T follicular helper cell (primary cell): ENCODE measurements around the gene AFAP1.

Experiments used
- DNase-seq: peaks from one replicate; pipeline ENCODE4 v3.0.0-alpha.2; 2020; ENCODE audit warnings: low read depth

The AFAP1 gene

DNA sequence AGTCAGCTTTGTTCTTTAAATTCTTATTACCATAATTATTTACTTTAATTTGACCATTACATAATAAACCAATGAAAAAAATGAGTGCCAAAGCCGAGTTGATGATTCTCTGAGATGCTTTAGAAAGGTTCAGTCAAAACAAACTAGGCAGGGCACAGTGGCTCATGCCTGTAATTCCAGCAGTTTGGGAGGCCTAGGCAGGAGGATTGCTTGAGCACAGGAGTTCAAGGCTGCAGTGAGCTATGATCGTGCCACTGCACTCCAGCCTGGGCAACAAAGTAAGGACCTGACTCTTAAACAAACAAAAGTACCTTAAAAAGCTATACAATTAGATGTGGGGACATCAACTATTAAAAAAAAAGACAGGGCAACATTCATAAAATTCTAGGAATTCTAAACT, 75.0 kb downstream of the AFAP1 start:
- no peak for DNase-seq

DNA sequence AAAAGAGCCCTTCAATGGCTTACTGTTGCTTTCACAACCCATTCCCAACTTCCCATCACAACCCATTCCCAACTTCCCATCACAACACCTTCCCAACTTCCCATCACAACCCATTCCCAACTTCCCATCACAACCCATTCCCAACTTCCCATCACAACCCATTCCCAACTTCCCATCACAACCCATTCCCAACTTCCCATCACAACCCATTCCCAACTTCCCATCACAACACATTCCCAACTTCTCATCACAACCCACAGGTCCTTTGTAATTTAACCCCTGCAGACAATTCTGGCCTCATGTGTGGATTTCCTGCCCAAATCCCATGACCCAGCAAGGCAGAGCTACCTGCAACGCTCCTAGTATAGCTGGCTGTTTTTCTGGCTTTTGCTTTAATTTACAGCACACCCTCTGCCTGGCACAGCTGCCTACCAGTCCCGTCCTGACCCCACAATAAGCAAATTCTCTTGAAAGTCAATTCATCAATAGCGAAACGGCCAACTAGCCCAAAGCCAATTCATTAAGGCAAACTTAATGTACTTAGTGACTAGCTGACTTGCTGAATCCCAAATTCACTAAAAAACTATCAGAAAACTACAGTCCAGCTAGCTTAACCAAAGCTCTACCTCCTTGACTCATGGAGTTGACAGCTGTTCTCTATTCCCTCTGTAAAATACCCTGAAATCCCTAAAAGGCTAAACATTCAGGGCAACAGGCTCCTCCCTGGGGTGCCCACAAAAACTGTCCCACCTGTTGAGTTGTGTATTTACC, 75.6 kb downstream of the AFAP1 start:
- no peak for DNase-seq

DNA sequence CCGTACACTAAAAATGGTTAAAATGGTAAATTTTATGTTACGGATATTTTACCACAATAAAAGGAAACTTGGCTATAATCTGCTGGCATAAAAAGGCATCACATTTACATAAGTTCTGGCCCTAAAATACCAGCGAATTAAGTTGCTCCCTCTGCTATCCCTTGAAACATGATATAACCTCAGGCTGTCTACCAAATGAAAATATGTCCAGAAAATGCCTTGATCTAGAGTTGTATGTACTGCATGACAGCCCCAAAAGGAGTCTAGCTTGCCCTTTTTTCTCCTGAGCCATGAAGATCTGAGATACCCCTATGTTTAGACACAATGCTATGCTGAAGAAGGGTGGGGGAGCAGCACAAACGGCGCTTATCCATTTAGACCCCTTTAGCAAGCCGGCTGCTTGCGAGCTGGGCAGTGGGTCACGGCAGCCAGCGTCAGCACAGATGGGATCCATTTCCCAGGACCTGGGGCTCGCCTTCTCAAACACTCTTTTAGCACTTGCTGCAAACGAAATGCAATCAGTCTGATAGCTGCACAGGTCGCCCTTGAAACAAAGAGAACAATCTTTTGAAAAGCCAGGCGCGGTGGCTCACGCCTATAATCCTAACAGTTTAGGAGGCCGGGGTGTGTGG, 77.0 kb downstream of the AFAP1 start:
- DNase-seq, result no peak

DNA sequence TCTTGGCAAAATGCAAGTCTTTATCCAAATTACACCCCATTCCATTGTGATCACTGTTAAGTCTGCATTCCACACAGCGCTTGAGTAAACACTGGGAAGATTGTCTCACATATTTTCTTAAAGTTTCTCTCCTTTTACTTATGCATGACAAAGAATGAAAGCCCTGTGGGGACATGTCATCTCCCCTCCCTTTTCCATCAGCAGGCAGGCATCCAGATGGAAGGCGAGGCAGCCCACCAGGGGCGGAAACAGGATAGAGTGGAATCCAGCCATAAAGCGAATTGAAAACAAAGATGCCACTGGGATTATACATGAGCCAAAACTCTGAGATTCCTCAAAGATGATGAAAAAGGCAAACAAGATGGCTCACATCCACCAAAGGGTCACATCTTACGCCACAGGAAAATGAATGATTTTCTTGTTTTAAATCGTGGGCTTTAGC, 78.2 kb downstream of the AFAP1 start:
- no peak for DNase-seq

DNA sequence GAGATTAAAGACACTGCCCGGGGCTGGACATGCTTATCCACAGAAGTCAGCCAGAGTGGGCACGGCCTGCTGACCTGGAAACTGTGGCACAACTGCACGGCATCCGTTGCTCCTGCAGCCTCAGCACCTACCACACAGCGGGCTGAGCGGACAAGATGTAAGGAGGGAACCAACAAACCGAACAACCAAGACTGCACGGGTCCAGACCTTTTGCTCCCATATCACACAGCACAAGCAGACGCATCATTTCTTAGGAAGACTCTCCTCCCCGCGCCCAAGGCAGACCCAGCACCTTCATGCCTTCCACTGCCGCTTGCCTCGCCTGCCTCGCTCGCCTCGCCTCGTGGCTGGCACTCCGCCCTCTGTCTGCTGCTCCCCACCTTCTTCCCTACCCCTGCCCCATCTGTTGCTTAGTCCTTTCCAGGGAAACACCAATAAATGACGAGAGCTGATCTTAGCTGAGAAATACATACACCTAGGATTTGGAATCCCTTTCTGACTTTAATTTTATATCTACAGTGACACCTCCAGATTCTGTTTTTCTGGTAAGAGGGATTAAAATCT, 79.0 kb downstream of the AFAP1 start:
- no peak for DNase-seq

DNA sequence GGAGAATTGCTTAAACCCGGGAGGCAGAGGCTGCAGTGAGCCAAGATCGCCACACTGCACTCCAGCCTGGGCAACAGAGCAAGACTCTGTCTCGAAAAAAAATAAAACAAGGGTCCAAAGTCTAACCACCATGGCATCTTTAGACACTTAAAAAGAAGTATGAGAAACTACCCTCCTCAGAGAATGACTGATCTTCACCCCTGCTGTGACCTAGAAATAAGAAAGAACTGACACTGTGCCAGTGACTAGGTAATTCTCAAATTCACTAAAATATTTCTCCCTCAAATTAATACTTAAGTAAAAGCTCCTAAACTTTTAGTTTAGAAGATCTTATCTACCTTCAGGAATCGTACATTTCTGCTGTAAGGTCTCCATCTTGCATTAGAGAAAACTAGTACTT, 80.3 kb downstream of the AFAP1 start:
- DNase-seq, result no peak

DNA sequence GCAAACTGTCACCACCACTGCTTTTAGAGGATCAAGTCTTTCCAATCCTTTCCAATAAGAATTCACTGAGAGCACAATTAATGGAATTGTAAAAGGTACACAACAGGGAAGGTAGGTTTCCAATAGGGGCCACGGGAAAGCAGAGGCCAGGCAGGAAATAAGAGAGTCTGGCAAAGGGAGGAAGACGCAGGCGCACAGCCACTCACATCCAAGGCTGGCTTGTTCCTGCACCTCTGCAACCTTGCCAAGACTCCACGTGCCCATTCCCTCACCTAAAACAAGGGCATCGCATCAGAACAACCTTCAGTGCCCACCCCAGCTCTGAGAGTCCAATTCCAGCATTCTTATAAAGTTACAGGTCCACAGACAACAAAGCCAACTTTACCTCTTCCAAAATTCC, 81.2 kb downstream of the AFAP1 start:
- no peak for DNase-seq

DNA sequence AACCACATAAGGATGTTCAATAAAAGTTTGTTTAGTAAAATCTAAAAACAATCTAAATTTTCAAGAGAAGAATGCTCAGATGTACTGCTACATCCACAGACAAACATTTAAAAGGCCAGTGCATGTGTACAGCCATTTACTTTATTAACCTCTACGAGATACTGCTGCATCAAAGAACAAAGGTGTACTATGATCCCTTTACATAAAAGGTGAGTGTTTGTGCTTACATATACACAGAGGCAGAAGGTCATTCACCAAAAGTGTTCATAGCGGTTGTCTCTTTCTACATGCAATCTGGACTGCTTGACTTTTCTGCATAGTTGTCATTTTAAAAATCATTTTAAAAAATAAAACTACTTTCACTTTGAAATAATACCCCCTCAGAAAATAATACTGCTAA, 81.7 kb downstream of the AFAP1 start:
- DNase-seq, result no peak

DNA sequence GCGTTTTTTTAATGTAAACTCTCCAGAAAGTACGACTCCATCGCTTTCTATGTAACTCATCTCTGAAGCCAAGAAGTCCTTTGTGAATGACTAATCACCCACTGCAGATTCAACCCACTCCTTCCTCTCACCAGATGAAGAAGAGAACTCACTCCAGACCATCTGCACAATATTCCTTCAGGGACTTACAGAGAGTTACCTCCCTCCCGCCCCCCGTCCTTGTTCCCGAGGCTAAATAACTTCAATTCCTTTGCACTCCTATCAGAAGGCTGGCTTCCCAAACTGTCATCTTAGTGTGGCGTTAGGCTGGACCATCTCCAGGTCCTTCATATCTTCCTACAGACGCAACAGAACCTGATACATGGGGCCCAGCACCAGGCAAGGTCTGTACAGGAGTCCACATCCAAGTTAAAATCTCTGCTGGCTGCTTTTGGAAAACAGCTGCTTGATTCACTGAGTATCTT, 82.4 kb downstream of the AFAP1 start:
- DNase-seq, result no peak

DNA sequence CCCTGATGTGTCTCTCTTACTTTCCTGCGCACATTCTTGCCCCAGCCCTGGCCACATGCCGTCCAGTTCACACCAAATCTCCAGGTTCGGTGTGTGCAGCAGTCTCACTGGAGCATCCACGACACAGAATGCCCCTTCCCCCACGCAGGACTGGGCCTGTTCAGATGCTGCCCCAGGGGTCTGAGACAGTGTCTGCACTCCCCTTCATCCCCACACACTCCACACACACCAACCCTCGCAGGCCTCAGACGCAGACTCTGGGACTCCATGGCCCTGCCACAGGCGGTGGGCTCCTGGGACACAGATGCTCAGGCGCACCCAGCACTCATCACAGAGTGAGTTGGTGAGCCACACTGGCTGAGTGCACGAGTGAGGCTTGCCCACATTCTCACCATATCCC, 83.9 kb downstream of the AFAP1 start:
- DNase-seq, result no peak

DNA sequence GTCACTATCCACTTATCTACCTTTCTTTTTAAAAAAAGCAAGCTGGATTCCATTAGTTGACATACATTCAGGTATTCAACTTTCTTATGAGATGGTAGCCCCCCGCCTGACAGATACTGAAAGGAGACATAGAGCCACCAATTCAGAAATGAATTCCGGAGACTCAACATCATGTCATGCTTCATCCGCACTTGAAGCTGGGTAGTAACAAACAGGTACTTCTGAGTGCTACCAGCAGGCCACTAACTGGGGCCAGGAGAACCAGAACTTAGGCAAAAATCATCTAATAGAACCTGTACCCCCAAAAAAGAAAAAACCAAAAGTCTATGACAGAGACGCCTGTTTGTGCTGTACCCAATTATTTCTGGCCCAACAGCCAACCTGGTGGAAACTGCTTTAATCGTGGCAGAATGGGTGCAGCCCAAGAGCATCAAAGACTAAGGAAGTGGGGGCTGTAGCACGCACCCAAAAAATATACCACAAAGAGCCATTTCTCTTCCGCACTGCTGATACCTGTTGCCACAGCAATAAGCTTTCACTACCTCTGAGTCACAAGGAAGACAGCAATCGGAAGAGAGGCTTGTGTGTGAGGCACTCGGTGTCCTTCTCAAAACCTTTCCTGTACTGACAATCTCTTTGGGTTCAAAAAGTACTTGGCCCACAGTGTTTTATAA, 84.8 kb downstream of the AFAP1 start:
- DNase-seq, result peak; percentile 63

DNA sequence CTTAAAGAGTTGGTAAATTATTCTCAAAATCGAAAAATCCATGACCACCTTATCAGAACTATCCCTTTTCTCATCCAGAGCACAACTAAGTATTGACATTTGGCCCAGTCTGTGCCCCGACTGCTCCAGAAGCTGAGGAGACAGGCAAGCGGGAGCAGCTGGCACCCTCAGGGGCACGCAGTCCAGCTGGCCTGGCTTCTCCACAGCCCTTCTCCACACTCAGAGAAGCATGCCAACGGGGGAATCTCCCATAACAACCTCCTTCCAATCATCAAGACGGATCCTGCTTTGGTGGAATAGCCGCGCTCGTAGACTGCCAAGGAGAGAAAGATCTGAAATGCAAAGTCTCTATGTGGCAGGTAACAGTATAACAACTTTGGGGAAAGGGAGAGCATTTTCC, 85.4 kb downstream of the AFAP1 start:
- DNase-seq, result no peak

DNA sequence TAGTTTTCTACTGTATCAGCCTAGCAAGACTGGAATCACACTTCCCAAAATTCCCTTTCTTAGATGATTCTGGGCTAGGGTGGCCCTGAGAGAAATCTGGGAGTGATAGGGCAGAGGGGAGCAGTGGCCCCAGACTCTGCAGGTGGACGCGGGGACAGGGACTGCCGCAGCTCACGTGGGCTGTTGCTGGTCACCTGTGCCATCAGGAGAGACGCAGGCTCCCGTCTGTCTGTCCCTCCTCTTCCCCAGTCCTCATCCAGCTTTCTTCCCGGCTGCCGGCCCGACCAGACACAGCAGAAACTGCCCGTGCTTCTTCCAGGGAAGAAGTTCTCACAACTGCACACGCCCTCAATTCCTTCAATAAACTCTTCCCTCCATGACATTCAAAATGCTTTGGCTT, 86.4 kb downstream of the AFAP1 start:
- DNase-seq, result no peak

DNA sequence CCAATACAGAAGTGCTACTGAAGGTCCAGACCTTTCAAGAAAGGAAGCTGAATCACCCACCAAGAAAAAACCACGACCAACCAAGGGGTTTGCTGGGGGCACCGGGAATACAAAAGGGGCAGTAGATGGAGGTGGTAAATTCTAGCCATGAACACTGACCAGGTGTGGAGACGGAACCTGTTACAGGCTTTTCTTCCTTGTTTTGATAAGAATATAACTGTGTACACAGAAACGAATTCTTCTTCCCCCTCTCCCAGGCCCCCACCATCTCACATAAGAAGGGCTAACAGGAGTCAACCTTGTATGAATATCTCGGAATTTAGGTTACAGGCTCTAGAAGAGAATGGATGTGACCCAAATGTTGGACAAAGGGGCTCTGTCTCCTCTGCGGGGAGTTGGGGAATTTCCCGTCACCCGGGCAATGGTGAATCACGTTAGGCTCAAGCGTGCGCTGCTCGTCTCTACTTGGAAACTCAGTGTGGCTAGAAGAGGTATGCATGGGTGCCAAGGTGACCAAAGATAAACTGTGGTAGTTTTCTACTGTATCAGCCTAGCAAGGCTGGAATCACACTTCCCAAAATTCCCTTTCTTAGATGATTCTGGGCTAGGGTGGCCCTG, 87.0 kb downstream of the AFAP1 start:
- DNase-seq, result no peak

DNA sequence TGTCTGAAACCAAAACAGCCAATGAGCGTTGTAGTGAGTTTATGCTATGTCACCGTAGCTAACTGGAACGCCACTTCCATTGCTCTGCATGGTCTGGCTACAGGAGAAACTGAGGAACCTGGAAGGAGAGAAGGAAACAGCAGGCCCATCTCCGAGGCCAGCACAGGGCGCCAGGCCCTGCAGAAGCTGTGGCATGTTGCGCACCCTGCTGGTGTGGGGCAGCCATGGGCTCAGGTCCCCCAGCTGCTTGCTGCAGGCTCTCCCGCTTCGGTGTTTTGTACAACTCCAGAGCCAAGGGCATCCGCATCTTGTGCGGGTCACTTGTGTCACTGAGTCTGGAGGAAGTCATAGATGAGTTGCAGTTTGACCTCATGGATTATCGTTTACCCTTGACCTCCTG, 89.2 kb downstream of the AFAP1 start:
- DNase-seq, result no peak

DNA sequence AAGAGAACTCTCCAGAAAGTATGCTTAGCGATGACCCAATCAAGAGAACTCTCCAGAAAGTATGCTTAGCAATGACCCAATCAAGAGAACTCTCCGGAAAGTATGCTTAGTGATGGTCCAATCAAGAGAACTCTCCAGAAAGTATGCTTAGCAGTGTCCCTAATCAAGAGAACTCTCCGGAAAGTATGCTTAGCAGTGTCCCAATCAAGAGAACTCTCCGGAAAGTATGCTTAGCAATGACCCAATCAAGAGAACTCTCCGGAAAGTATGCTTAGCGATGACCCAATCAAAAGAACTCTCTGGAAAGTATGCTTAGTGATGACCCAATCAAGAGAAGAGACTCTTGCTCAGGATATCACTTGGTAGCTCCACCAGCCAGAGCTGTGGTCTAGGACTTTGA, 92.5 kb downstream of the AFAP1 start:
- no peak for DNase-seq

DNA sequence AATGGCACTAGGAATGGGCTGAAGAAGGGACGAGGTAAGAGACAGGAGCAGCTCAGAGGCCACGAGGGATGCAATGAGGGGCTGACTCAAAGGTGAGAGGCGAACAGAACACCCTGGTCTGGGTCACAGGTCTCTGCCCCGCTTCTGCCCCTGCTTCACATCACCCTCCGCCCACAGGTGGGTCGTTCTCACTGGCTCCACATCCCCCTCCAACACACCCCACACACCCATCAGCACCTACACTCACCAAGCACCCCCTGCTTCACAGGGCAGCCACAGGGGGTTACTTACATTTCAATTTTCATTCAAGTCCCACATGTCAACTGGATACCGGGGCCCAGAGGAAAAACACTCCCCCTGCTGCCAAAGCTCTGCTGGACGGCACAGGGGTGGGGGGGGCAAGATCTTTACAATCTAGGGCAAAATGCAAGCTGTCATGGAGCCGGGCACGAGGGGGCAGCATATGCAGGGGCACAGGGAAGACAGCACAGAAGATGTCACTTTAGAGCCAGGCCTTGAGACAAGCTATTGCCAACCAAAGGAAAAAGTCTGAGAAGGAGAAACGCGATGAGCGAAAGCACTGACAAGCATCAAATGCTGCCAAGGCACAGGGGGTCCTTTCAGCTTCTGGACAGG, 94.0 kb downstream of the AFAP1 start:
- no peak for DNase-seq

DNA sequence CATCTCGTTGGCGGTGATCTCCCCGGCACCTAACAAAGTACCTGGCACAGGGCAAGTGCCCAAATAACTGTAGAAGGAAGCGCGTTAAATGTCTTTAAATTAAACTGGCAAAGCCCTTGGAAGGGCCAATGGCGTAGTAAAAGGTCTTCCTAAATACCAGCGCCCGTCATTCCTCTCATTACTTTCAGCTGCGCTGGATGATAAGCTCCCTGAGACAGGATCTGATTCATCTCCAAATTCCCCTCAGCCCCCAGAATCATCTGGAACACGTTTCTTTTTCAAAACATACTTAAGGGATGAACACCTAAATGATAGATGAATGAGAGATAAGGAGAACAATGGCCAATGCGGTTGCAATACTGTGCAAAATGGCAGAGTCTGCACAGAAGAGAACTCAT, 95.1 kb downstream of the AFAP1 start:
- DNase-seq, result no peak

DNA sequence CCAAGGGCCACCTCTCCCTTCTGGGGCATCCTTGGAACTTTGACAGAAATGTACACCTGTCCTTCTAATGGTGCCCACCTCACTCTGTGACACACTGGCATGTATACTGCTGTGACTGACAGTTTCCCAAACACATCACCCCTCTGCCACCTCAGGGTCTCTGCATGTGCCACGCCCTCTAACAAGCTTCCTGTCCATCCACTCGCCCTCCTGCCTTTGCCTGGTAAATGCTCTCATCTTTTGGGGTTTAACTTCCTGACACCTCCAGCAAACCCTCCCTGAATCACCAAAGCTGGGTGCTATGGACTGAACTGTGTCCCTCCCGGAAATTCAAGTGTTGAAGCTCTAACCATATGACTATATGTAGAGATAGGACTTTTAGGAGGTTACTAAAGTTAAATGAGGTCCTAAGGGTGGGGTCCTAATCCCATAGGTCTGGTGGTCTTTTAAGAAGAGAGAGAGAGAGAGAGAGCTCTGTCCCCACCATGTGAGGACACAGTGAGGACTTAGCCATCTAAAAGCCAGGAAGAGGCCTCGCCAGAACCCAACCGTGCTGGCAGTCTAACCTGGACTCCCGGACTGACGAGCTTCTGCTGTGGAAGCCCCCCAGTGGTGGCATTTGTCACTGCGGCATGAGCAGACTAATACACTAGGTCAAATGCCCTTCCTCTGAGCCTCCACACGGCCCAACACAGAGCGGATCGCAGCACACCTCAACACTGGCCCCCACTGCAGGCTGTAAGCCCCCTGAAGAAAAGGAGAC, 95.6 kb downstream of the AFAP1 start:
- DNase-seq, result peak; percentile 54

DNA sequence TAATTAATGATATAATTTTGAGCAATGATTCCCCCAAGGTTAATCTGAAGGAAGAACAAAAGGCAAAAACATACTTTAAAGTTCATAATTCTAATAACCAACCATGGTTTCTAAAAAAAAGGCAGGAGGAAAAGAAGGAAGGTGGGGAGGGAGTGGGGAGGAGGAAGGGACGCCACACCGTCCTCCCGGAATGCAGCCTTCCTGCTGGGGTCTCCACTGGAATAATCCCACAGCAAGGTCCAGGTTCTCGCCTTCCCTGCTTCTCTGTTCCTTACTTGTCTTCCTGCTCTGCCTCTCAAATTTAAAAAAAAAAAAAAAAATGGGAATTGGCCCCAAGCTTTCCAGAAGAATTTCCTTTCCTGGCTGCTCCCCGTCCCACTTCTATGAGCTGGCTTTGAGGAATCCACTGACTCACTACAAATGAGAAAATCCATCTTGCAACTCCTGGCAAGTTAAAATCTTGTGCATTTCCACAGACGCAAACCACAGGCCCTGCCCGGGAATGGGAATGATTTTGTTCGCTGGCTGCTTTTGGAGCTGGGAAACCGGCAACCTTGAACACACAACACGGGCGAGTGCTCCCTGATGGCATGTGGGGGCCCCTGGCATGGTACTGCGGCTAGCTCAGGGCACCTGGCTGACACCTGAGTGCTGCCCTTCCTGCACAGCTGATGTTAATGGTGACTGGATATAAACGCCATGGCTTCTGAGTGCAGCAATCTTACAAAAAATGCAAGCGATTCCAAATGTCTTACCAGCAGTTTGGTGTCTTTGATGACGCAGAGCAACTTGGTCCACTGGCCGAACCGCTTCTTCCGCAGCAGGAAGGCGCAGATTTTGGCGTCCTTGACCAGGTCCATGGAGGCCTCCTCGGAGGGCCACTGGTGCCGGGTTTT, 97.0 kb downstream of the AFAP1 start:
- DNase-seq, result no peak
